Spleen (tissue), 7 donors: ENCODE results near the gene RNF103.

Experiments used
- CTCF ChIP-seq, 11 experiments: fragments of 200-600 bp in 7 of 11; fragments of 450-650 bp in 4 of 11; sonication (generic) in 4 of 11; IDR thresholded peaks in 8 of 11; conservative IDR thresholded peaks in 3 of 11; 1 replicate in 7 of 11; 2 replicates in 4 of 11; pipeline versions ENCODE4 v1.4.0 to v1.8.0; 2016 to 2021; ENCODE audit warnings: antibody characterized with exemption in 11 of 11, inconsistent platforms in 4 of 11, mild to moderate bottlenecking in 1 of 11
- POLR2A ChIP-seq, 3 donors: fragments of 450-650 bp; IDR thresholded peaks; one replicate each; pipeline ENCODE4 v1.5.1; 2017; ENCODE audit warnings: antibody characterized with exemption in 3 of 3, mild to moderate bottlenecking in 1 of 3
- donor health status: DM: no; HTN: no; CAD: no; lungs with moderate emphysema.
- donor health status: DM: no; HTN: no; CAD: no.
- donor health status: DM: no; HTN: no; CAD: no.

GRCh38 chr2:86645752-86646151 is 22.1 kb upstream of the RNF103 start:
- TF ChIP-seq POLR2A (IDR thresholded peaks at IDR 0.05) (no peak), CTCF (IDR thresholded peaks at IDR 0.05 in 8 of 11, conservative IDR thresholded peaks at IDR 0.05 in 3 of 11) (no peak)
